Panc1 (cell line): ENCODE measurements around the gene MAGI3. TPM values are rescaled to one million over a fixed set of nuclear protein-coding genes. Genes with fewer than 3 reads are reported as not detected.

Experiments
- ATAC-seq: fragments of 200-7000 bp; cut with Tn5 transposase; 2 replicates; pipeline ENCODE4 v1.9.1; 2020; ENCODE audit warnings: mild to moderate bottlenecking, moderate library complexity
- BruUV-seq: library from RNA; stranded (reverse); fragments of 400-500 nt; replicated peaks from 2 replicates; lab custom pipeline; 2021; lab: Mats Ljungman, UMichigan
- CTCF ChIA-PET: fragments of 300-600 bp; sonication (Branson Sonifier 250); formaldehyde crosslinking; loops from one replicate; lab custom pipeline; 2022; ENCODE audit warnings: antibody characterized with exemption; lab: Charles Lee
- POLR2A ChIA-PET: fragments of 300-600 bp; sonication (Branson Sonifier 250); formaldehyde crosslinking; loops from one replicate; lab custom pipeline; 2022; ENCODE audit warnings: antibody characterized with exemption; lab: Charles Lee
- DNase-seq: peaks from one replicate; pipeline ENCODE4 v3.0.0-alpha.2; 2010; ENCODE audit warnings: low read depth, low spot score
- H3K27ac ChIP-seq: 2 replicates; pipeline ENCODE4 v1.5.1; 2011; ENCODE audit warnings: mild to moderate bottlenecking, low read length, inconsistent platforms
- H3K27me3 ChIP-seq: fragments of 200-500 bp; sonication (Bioruptor generic); 2 replicates; pipeline ENCODE4 v1.6.0; 2014; ENCODE audit warnings: low read length, inconsistent platforms; ENCODE audit not compliant: control insufficient read depth, insufficient read depth
- H3K36me3 ChIP-seq: fragments of 200-500 bp; sonication (Bioruptor generic); 2 replicates; pipeline ENCODE4 v1.5.1; 2014; ENCODE audit warnings: inconsistent platforms, mild to moderate bottlenecking, low read length, moderate library complexity; ENCODE audit not compliant: control insufficient read depth, insufficient read depth
- H3K4me1 ChIP-seq: 2 replicates; pipeline ENCODE4 v1.5.1; 2011; ENCODE audit warnings: inconsistent platforms, mild to moderate bottlenecking, low read length, moderate library complexity; ENCODE audit not compliant: control insufficient read depth, insufficient read depth
- H3K4me3 ChIP-seq, 2 experiments: 2 replicates each; pipeline ENCODE4 v1.5.1; 2011 to 2012; ENCODE audit warnings: low read depth in 2 of 2, low read length in 2 of 2, mild to moderate bottlenecking in 2 of 2, inconsistent platforms in 1 of 2, moderate library complexity in 1 of 2
- H3K9me3 ChIP-seq: fragments of 200-500 bp; sonication (Bioruptor generic); 2 replicates; pipeline ENCODE4 v1.5.1; 2014; ENCODE audit warnings: low read depth, mild to moderate bottlenecking, inconsistent platforms, low read length, moderate library complexity; ENCODE audit not compliant: control insufficient read depth, insufficient read depth
- CTCF ChIP-seq: fragments of 450-650 bp; IDR thresholded peaks from 2 replicates; pipeline ENCODE4 v1.5.1; 2017; ENCODE audit warnings: mild to moderate bottlenecking
- POLR2AphosphoS5 ChIP-seq: IDR thresholded peaks from 2 replicates; pipeline ENCODE4 v1.6.1; 2012; ENCODE audit warnings: mild to moderate bottlenecking, low read depth, low read length, moderate library complexity
- REST ChIP-seq, 2 experiments: IDR thresholded peaks; 2 replicates each; pipeline ENCODE4 v1.6.1; 2011 to 2012; ENCODE audit warnings: low read depth in 2 of 2, control low read depth in 1 of 2, low read length in 1 of 2, mild to moderate bottlenecking in 1 of 2, moderate library complexity in 1 of 2; ENCODE audit not compliant: insufficient read depth in 1 of 2
- SIN3A ChIP-seq: IDR thresholded peaks from 2 replicates; pipeline ENCODE4 v1.6.1; 2012; ENCODE audit warnings: low read depth, mild to moderate bottlenecking, low read length, moderate library complexity, borderline replicate concordance; ENCODE audit not compliant: insufficient read depth
- TCF7L2 ChIP-seq: IDR thresholded peaks from 2 replicates; pipeline ENCODE4 v1.6.1; 2011; ENCODE audit warnings: mild to moderate bottlenecking, low read depth, low read length, inconsistent platforms
- in situ Hi-C: cut with HindIII; loops from 2 replicates; pipeline ENCODE4 v1.10.0; 2016; ENCODE audit warnings: low sequenced_read_pairs, low pct_unique_long_range_greater_than_20kb
- intact Hi-C: fragments of 100-400 bp; cut with micrococcal nuclease; formaldehyde crosslinking; loops from one replicate; pipeline ENCODE4 v1.10.0; 2022; ENCODE audit not compliant: unreplicated experiment
- total RNA-seq: library from RNA; stranded (reverse); gene quantifications from one replicate; pipeline ENCODE4 v1.2.1, GENCODE V29; 2021; ENCODE audit not compliant: unreplicated experiment

The MAGI3 gene
- total RNA-seq, 1 experiment from 2014 or later = 10.9 TPM

GRCh38 chr1:113579256-113580018, 189.1 kb downstream of the MAGI3 start:
- no peak for ATAC-seq
- BruUV-seq = no TSS peak
- Histone ChIP-seq H3K9me3 (no peaks in the 10 kb centered on the region), H3K27me3 (no peaks in the 10 kb centered on the region), H3K4me3 (no peak overlapping the region), H3K4me1 (no peaks in the 10 kb centered on the region), H3K36me3 (no peaks in the 10 kb centered on the region; the same call in 1 of the 2 replicates), H3K27ac (no peak overlapping the region)
- in situ Hi-C loops = no loop called here
- CTCF ChIA-PET = no interaction called here
- no peak for TF ChIP-seq CTCF
- intact Hi-C loops = no loop called here
- no peak for DNase-seq
- POLR2A ChIA-PET = no interaction called here

GRCh38 chr1:113581323-113581722, 191.0 kb downstream of the MAGI3 start:
- Histone ChIP-seq H3K9me3 (no peaks in the 10 kb centered on the region), H3K4me1 (no peaks in the 10 kb centered on the region), H3K27ac (no peak overlapping the region), H3K4me3 (no peak overlapping the region), H3K27me3 (no peaks in the 10 kb centered on the region), H3K36me3 (no peaks in the 10 kb centered on the region; the same call in 1 of the 2 replicates)
- DNase-seq (no peak), ATAC-seq (no peak)
- in situ Hi-C loops (no loop called here), intact Hi-C loops (no loop called here)
- TF ChIP-seq CTCF (no peak), POLR2AphosphoS5 (no peak), SIN3A (no peak), TCF7L2 (no peak), REST (IDR thresholded peaks at IDR 0.05; ENCODE audit: insufficient read depth in 1 of 2, low read depth in 2 of 2, low read length in 1 of 2) (no peak)
- ChIA-PET POLR2A (no interaction called here), CTCF (no interaction called here)
- no TSS peak for BruUV-seq
